ENCODE measurements around the gene KRT23.

The KRT23 gene, protein sequence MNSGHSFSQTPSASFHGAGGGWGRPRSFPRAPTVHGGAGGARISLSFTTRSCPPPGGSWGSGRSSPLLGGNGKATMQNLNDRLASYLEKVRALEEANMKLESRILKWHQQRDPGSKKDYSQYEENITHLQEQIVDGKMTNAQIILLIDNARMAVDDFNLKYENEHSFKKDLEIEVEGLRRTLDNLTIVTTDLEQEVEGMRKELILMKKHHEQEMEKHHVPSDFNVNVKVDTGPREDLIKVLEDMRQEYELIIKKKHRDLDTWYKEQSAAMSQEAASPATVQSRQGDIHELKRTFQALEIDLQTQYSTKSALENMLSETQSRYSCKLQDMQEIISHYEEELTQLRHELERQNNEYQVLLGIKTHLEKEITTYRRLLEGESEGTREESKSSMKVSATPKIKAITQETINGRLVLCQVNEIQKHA

DNA sequence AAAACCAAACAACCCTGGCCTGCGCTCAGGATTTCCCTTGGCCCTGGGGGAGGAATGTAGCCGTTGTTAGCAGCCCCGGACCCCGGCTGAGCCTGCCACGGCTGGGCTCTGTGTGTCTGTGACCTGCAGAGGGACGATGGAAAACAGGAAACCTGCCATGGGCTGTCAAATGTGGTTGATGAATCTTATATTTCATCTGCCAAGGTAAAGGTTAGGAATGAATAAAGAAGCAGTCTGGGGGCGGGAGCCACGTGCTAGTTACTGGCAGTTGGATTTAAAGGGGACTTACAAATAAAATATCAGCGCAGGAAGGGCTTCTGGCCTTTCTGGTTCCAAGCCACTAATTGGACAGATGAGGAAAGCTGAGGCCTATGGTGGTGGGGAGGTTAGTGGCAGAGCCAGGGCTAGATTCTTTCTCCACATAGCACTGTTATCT lies at the start of gene KRT23:
KRT23 (minus strand) TSS at position 263 of the 436 bp plus-strand sequence. CDS start 1,043 bp downstream, outside the sequence.
- peak; percentile 61 for DNase-seq (ENCODE audit: low spot score)

- DNase-seq (ENCODE audit: low spot score) = peak; percentile 35
Measured at GRCh38 chr17:40986920-40987319, 49.5 kb upstream of the KRT23 start.

- DNase-seq (ENCODE audit: low spot score) = no peak
Measured at GRCh38 chr17:40984226-40984625, 46.8 kb upstream of the KRT23 start, which contains the start of gene KRT40. TSS of gene KRT40 (minus strand) at chr17:40984326. CDS start at chr17:40984273, 53 bp downstream.

DNA sequence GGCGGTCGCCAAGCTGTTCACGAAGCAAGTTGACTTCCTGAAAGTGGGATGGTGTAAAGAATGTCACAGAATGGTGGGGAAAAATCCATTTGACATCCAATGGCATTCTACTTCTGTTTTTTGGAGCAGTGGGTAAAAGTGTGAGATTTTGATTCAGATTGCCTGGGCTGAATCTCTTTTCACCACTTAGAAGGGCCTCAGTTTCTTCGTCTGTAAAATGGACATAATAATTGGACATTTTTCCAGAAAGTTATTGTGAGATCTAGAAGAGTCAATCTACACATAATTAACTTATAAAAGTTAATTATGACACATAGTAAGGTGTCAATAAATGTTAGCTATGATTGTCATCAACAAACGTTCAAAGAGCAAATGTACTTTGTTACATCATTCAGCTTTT lies 43.7 kb upstream of the KRT23 start:
- DNase-seq (ENCODE audit: low spot score) = no peak

DNA sequence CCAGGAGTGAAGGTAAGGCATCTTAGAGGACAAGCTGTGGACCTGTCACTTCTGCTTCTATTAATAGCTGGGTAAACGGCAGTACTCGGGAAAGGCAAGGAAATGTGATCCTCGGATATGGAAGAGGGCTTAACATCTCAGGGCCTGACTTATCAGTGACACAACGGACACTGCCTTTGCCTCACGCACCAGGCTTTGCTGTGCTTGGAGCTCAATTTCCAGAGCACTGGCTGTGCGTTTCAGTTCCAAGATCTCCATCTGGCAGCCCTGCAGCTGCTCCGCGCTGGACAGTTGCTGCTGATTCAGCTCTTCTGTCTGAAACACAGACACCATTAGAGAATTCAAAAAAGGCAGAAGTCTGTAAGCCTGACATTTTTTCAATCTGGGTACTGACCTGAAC lies 43.1 kb upstream of the KRT23 start:
- DNase-seq (ENCODE audit: low spot score) = no peak

GRCh38 chr17:40980117-40980516 lies 42.7 kb upstream of the KRT23 start:
- no peak for DNase-seq (ENCODE audit: low spot score)

- no peak for DNase-seq (ENCODE audit: low spot score)
Measured at GRCh38 chr17:40978575-40979151, 41.2 kb upstream of the KRT23 start.

- DNase-seq (ENCODE audit: low spot score) = no peak
Measured at GRCh38 chr17:40975516-40975915, 38.1 kb upstream of the KRT23 start.

DNA sequence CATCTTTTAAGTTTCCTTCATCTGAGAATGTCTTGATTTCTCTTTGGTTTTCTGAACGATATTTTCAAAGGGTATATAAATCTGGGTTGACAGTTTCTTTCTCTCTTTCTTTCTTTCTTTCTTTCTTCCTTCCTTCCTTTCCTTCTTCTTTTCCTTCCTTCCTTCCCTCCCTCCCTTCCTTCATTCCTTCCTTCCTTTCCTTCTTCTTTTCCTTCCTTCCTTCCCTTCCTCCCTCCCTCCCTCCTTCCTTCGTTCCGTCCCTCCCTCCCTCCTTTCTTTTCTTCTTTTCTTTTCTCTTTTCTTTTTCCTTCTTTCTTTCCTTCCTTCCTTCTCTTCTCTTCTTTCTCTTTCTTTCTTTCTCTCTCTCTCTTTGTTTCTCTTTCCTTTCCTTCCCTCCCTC lies 36.9 kb upstream of the KRT23 start:
- DNase-seq (ENCODE audit: low spot score) = no peak

DNA sequence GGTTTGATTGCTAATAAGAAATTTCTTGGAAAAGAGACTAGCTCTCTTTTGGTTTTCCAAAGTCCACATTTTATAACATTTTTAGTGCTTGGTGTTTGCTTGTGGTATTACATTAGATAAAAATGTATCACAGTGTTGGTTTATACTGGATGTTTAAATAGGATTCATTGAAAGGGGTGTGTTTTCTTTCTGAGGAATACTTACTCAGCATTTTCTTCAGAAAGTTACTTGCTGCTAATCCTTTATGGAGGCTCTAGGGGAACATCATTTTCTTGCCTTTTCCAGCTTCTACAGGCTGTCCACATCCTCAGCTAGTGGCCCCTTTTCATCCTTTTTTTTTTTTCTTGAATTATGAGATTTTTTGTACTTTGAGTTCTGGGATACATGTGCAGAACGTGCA lies 30.1 kb upstream of the KRT23 start:
- DNase-seq (ENCODE audit: low spot score) = no peak

DNA sequence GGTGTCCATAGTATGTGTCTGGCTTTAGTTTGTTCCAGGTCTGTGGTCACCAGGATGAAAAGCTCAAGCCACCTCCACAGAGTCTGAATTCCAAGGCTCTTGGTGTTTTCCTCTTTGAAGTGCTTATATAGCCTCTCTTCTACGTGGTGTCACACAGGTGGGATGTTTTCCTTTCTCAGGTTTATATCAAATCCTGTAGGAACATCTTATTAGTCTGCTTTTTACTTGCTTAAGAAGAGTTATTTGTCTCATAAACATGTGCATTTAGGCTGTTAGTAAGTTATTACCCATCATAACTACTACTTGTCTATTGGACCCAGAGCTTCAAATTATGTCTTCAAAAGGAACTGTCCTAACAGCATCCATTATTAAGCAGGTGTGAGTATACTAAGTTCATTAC lies 29.4 kb upstream of the KRT23 start, which contains the start of gene KRT39:
KRT39 (minus strand) TSS at position 101 of the 400 bp plus-strand sequence; CDS start at position 9, 92 bp downstream.
- no peak for DNase-seq (ENCODE audit: low spot score)

- DNase-seq (ENCODE audit: low spot score) = peak; percentile 64
Measured at GRCh38 chr17:40963838-40964237, 26.4 kb upstream of the KRT23 start.

- DNase-seq (ENCODE audit: low spot score) = no peak
Measured at GRCh38 chr17:40962059-40962561, 24.7 kb upstream of the KRT23 start.

- DNase-seq (ENCODE audit: low spot score) = no peak
Measured at GRCh38 chr17:40961591-40961990, 24.1 kb upstream of the KRT23 start.

- no peak for DNase-seq (ENCODE audit: low spot score)
Measured at GRCh38 chr17:40960144-40960543, 22.7 kb upstream of the KRT23 start.

DNA sequence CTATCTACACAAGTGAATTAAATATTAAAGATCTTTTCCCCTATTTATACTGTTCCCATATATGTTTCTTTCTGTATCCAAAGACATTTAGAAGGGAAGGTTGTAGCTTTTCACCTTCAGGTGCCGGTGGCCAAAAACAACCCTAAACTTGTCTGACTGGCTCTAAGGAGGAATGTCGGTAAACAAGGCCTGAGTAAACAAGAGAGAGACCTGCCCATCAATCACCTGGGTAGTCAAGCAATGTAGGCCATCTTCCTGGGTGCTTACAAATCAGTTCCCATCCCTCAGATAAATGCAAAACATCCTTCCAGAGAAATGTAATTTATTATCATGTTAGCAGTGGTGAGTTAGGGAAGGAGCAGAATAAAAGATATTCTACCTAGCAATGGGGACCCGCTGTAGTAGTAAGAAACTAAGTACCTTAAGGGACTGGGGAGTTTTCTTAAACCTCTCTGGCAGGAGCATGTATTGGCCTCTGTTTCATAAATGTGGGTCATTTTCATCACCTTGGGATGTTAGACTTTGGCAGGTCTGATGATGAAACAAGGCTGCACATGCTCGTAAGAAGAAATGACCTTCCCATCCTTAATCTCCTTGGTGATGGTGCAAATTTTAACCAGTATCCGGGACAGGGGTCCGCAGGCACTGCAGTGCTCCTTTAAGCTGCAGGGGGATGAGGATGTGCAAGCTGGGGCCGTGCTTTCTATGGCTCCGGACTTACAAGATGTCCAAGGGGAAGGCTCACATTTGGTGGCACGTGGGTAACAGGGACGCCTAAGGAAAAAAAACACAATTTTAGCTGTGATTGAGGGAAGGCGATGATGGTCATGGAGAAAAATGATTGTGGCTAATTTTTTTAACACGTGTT lies 20.9 kb upstream of the KRT23 start:
- DNase-seq (ENCODE audit: low spot score) = peak; percentile 58

- peak; percentile 97 for DNase-seq (ENCODE audit: low spot score)
Measured at GRCh38 chr17:40956401-40957254, 19.2 kb upstream of the KRT23 start.

GRCh38 chr17:40953881-40954280 lies 16.4 kb upstream of the KRT23 start:
- peak; percentile 96 for DNase-seq (ENCODE audit: low spot score)

DNA sequence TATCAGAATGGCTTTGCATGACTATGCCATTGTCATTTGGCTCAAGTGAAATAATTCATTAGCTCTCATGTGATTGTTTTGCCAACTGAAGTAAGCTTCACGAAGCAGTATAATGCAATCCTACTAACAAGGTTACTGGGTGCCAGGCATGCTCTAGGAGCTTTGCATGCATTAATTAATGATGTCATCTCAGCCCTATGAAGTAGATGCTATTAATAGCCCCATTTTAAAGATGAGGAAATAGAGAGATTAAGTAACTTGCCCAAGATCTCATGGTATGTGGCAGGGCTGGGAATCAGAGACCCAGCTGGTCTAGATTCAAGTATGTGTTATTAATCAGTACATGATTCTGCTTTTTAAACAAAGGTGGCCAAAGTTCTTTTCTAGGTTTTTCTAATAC lies 15.2 kb upstream of the KRT23 start:
- DNase-seq (ENCODE audit: low spot score) = peak; percentile 96

- DNase-seq (ENCODE audit: low spot score) = no peak
Measured at GRCh38 chr17:40952154-40952553, 14.7 kb upstream of the KRT23 start.

DNA sequence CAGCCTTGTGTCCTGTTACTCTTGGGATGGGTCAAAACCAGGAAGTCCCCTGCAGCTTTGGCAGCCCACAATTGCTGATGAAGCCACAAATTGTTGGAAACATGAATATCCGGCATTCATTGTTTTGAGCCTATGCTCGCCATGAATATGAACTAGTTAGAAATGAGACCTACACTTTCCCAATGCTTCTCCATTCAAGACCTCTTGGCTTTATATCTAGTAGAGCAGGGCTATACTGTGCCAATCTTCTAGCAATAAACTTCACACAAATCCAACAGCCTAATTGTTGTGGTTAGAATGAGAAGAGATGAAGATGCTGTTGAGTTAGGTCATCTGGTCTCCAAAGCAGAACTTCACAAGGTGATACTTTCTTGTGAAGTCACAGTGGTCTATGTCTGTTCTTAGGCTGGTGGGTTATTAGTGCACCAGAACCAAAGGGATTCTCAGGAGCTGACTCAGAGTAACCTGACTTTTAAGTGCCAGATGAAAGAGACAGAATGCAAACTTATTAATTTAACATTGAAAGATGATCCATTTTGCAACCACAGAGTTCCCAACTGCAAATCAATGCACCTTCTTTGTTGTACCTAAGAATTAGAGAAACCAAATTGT lies 13.7 kb upstream of the KRT23 start:
- peak; percentile 76 for DNase-seq (ENCODE audit: low spot score)
